Left ventricle myocardium inferior (tissue), 1 donor: ENCODE data around the gene TP53I3. TPM values are rescaled to one million over a fixed set of nuclear protein-coding genes. Genes with fewer than 3 reads are reported as not detected.
"Not testable (repeated sequence)": the region's sequence is repeated elsewhere in the genome, so short reads cannot be mapped to it uniquely, and the experiment has no call there.

Source experiments
- DNase-seq: peaks from one replicate; pipeline ENCODE4 v3.0.0-alpha.2; 2020
- H3K27ac ChIP-seq: fragments of 200-600 bp; replicated peaks from 2 replicates; pipeline ENCODE4 v1.8.0; 2021
- H3K27me3 ChIP-seq: fragments of 200-600 bp; 2 replicates; pipeline ENCODE4 v1.8.0; 2021; ENCODE audit warnings: low read depth
- H3K36me3 ChIP-seq: fragments of 200-600 bp; 2 replicates; pipeline ENCODE4 v1.8.0; 2021
- H3K4me1 ChIP-seq: fragments of 200-600 bp; 2 replicates; pipeline ENCODE4 v1.8.0; 2021
- H3K4me3 ChIP-seq: fragments of 200-600 bp; 2 replicates; pipeline ENCODE4 v1.8.0; 2021; ENCODE audit warnings: mild to moderate bottlenecking, moderate library complexity
- H3K9me3 ChIP-seq: fragments of 200-600 bp; replicated peaks from 2 replicates; pipeline ENCODE4 v1.8.0; 2021
- intact Hi-C: fragments of 100-400 bp; cut with micrococcal nuclease; formaldehyde crosslinking; loops from one replicate; pipeline ENCODE4 v1.11.0; 2022
- total RNA-seq: library from RNA; stranded (reverse); fragmentation: NEBNext Ultra II Directional; extraction: Animal tissue kit (Norgen Biotek cat#: 25700); gene quantifications from one replicate; pipeline ENCODE4 v1.2.1, GENCODE V29; 2021
- TF ChIP-seq, protein P1 (sequence below): fragments of 200-600 bp; IDR thresholded peaks from 2 replicates; pipeline ENCODE4 v1.8.0; 2021; ENCODE audit warnings: antibody characterized with exemption, mild to moderate bottlenecking, borderline replicate concordance
- donor health status: DM: no; HTN: yes; CAD: no; lungs with severe emphysema.

TP53I3 gene
- total RNA-seq, 1 donor from 2014 or later = 7.5 TPM

DNA sequence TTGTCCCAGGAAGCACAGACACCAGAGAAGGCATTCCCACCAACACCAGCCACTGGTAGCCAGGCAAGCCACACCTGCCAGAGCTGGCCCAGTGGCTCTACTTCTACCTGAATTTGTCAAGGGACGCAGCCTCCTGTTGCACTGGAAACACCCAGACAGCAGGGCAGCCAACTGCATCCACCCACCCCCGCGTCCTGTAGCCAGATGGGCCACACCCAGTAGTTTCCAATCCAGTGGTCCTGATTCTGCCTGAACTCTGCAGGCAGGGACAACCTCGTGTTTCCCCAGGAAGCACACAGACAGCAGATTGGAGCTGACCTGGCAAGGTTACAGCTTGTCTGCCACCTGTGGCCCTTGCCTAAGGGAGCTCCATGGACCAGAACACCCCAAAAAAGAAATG lies 20.3 kb upstream of the TP53I3 start:
- Histone ChIP-seq H3K9me3 (peaks cover 24% of the 10 kb centered on the region), H3K27ac (no peak overlapping the region), H3K27me3 (no peaks in the 10 kb centered on the region), H3K4me3 (no peak overlapping the region), H3K36me3 (no peaks in the 10 kb centered on the region), H3K4me1 (no peaks in the 10 kb centered on the region)
- intact Hi-C loops = no loop called here
- TF ChIP-seq, protein P1, sequence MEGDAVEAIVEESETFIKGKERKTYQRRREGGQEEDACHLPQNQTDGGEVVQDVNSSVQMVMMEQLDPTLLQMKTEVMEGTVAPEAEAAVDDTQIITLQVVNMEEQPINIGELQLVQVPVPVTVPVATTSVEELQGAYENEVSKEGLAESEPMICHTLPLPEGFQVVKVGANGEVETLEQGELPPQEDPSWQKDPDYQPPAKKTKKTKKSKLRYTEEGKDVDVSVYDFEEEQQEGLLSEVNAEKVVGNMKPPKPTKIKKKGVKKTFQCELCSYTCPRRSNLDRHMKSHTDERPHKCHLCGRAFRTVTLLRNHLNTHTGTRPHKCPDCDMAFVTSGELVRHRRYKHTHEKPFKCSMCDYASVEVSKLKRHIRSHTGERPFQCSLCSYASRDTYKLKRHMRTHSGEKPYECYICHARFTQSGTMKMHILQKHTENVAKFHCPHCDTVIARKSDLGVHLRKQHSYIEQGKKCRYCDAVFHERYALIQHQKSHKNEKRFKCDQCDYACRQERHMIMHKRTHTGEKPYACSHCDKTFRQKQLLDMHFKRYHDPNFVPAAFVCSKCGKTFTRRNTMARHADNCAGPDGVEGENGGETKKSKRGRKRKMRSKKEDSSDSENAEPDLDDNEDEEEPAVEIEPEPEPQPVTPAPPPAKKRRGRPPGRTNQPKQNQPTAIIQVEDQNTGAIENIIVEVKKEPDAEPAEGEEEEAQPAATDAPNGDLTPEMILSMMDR = no peak
- no peak for DNase-seq

DNA sequence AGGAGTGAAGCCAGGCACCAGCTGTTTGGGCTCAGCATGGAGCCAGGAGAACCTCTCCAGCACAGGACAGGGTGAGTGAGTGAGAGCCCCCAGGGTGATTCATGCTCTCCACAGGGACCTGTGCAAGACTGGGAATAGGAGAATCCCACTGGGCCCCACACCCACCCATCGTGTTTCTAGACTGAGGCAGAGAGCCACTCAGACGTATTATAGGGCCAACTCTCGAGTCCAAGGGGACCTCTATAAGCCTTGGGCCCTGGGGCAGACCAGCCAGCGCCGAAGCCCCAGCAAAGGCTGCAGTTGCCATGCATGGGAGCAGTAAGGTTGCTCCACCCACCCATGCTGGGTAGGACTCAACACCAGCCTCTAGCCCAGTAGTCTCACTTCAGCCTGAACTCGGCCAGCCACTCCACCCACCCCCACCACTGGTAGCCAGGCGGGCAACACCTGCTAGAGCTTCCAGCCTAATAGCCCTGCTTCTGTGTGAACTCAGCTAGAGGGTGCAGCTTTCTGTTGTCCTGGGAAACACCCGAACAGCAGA lies 19.5 kb upstream of the TP53I3 start:
- Histone ChIP-seq H3K27ac (no peak overlapping the region), H3K36me3 (no peaks in the 10 kb centered on the region), H3K4me1 (no peaks in the 10 kb centered on the region), H3K4me3 (no peak overlapping the region), H3K9me3 (peaks cover 17% of the 10 kb centered on the region), H3K27me3 (no peaks in the 10 kb centered on the region)
- intact Hi-C loops = no loop called here
- DNase-seq = no peak
- TF ChIP-seq, protein P1 = no peak

DNA sequence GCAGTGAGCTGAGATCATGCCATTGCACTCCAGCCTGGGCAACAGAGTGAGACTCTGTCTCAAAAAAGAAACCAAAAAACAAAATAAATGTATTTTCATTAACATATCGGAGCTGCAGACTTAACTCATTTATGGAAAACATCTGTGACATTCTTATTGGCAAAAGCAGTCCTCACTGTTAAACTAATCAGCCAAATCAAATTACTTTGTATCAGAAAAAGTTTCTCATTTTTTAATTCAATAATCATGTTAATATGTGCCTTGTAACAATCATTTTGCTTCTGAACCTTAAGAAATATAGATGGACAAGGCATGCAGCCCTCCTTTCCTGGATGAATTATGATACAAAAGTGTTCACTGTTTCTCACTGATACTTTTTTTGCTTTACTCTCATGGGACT lies 18.0 kb upstream of the TP53I3 start:
- H3K27ac ChIP-seq = no peak overlapping the region

DNA sequence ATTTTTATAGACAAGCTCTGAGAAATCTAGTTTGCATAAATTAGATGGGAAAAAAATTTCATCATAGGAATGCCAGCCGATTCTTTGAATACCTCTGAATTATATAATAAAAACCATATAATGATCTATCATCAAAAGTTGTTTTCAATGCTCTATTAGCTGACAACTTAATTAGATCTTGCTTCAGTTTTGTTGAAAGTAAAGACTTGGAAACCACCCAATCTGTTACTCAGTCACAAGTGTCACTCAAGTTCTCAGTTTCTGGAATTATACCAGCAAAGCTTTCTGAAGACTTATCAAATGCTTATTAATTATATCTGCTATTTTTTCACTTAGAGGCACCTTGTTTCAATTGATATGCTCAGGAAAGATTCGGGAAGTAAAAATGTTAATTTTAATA lies 17.4 kb upstream of the TP53I3 start:
- Histone ChIP-seq H3K4me3 (no peak overlapping the region), H3K27me3 (no peaks in the 10 kb centered on the region), H3K36me3 (no peaks in the 10 kb centered on the region), H3K4me1 (no peaks in the 10 kb centered on the region), H3K27ac (no peak overlapping the region), H3K9me3 (peaks cover 8% of the 10 kb centered on the region)
- TF ChIP-seq, protein P1 = no peak
- no peak for DNase-seq
- intact Hi-C loops = no loop called here

More for the DNA sequence above, 18.0 kb upstream of the TP53I3 start:
- Histone ChIP-seq H3K36me3 (no peaks in the 10 kb centered on the region), H3K9me3 (peaks cover 12% of the 10 kb centered on the region), H3K4me1 (no peaks in the 10 kb centered on the region), H3K4me3 (no peak overlapping the region), H3K27me3 (no peaks in the 10 kb centered on the region)
- TF ChIP-seq, protein P1 = no peak
- no peak for DNase-seq
- intact Hi-C loops = no loop called here

DNA sequence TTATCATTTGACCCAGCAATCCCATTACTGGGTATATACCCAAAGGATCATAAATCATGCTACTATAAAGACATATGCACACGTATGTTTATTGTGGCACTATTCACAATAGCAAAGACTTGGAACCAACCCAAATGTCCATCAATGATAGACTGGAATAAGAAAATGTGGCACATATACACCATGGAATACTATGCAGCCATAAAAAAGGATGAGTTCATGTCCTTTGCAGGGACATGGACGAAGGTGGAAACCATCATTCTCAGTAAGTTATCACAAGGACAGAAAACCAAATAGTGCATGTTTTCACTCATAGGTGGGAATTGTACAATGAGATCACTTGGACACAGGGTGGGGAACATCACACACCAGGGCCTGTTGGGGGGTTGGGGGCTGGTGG lies 16.1 kb upstream of the TP53I3 start:
- DNase-seq, intact Hi-C loops: not testable (repeated sequence)

DNA sequence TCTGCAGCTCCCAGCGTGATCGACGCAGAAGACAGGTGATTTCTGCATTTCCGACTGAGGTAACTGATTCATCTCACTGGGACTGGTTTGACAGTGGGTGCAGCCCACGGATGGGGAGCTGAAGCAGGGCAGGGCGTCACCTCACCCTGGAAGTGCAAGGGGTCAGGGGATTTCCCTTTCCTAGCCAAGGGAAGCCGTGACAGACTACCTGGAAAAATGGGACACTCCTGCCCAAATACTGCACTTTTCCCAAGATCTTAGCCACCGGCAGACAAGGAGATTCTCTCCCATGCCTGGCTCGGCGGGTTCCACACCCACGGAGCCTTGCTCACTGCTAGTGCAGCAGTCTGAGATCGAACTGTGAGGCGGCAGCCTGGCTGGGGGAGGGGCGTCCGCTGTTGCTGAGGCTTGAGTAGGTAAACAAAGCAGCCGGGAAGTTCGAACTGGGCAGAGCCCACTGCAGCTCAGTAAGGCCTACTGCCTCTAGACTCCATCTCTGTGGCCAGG lies 10.6 kb upstream of the TP53I3 start:
- intact Hi-C loops, H3K9me3 ChIP-seq, H3K4me3 ChIP-seq, H3K27me3 ChIP-seq, DNase-seq, H3K4me1 ChIP-seq, H3K27ac ChIP-seq: not testable (repeated sequence)
- H3K36me3 ChIP-seq = peaks cover 21% of the 10 kb centered on the region

More for the DNA sequence above, 16.1 kb upstream of the TP53I3 start:
- H3K27me3 ChIP-seq, H3K4me3 ChIP-seq, H3K4me1 ChIP-seq, H3K27ac ChIP-seq, H3K36me3 ChIP-seq, H3K9me3 ChIP-seq: not testable (repeated sequence)

DNA sequence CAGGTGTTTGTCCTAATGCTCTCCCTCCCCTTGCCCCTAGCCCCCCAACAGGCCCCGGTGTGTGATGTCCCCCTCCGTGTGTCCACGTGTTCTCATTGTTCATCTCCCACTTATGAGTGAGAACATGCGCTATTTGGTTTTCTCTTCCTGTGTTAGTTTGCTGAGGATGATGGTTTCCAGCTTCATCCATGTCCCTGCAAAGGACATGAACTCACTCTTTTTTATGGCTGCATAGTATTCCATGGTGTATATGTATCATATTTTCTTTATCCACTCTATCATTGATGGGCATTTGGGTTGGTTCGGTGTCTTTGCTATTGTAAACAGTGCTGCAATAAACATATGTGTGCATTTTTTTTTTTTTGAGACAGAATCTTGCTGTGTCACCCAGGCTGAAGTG lies 8.6 kb upstream of the TP53I3 start:
- H3K4me3 ChIP-seq, H3K27me3 ChIP-seq, DNase-seq, H3K9me3 ChIP-seq, intact Hi-C loops, H3K4me1 ChIP-seq, H3K27ac ChIP-seq: not testable (repeated sequence)
- peaks cover 21% of the 10 kb centered on the region for H3K36me3 ChIP-seq
